ENCODE results near the gene HES4.
A peak's percentile ranks its signal among the peaks of the same experiment; 100 is the strongest.
"Not testable (repeated sequence)": the region's sequence is repeated elsewhere in the genome, so short reads cannot be mapped to it uniquely, and the experiment has no call there.

The HES4 gene

GRCh38 chr1:997993-998744 lies 1.7 kb downstream of the HES4 start:
- Histone ChIP-seq H3K27me3 (ENCODE audit: control insufficient read depth, insufficient read depth, low read length) (no peaks in the 10 kb centered on the region), H3K4me1 (ENCODE audit: control insufficient read depth, insufficient read depth, low read length) (no peaks in the 10 kb centered on the region), H3K9ac (ENCODE audit: low read length) (no peak overlapping the region), H3K36me3 (ENCODE audit: control insufficient read depth, insufficient read depth, low read length) (no peaks in the 10 kb centered on the region), H3K27ac (ENCODE audit: low read depth, low read length) (no peak overlapping the region), H3K4me3 (ENCODE audit: low read length) (peak overlapping the region; percentile 8)

- Histone ChIP-seq H3K9ac (ENCODE audit: low read length) (no peak overlapping the region), H3K27ac (ENCODE audit: low read depth, low read length) (no peak overlapping the region), H3K4me1 (ENCODE audit: control insufficient read depth, insufficient read depth, low read length) (no peaks in the 10 kb centered on the region), H3K27me3 (ENCODE audit: control insufficient read depth, insufficient read depth, low read length) (no peaks in the 10 kb centered on the region), H3K36me3 (ENCODE audit: control insufficient read depth, insufficient read depth, low read length) (no peaks in the 10 kb centered on the region), H3K4me3 (ENCODE audit: low read length) (no peak overlapping the region)
Measured at GRCh38 chr1:997713-997992, 2.2 kb downstream of the HES4 start.

GRCh38 chr1:996851-997712 lies 2.8 kb downstream of the HES4 start:
- H3K4me3 ChIP-seq (ENCODE audit: low read length): no peak overlapping the region
- H3K4me1 ChIP-seq (ENCODE audit: control insufficient read depth, insufficient read depth, low read length): no peaks in the 10 kb centered on the region
- no peak overlapping the region for H3K27ac ChIP-seq (ENCODE audit: low read depth, low read length)
- no peak overlapping the region for H3K9ac ChIP-seq (ENCODE audit: low read length)
- H3K27me3 ChIP-seq (ENCODE audit: control insufficient read depth, insufficient read depth, low read length): no peaks in the 10 kb centered on the region
- no peaks in the 10 kb centered on the region for H3K36me3 ChIP-seq (ENCODE audit: control insufficient read depth, insufficient read depth, low read length)

- Histone ChIP-seq H3K27me3 (ENCODE audit: control insufficient read depth, insufficient read depth, low read length) (no peaks in the 10 kb centered on the region), H3K4me1 (ENCODE audit: control insufficient read depth, insufficient read depth, low read length) (no peaks in the 10 kb centered on the region)
Measured at GRCh38 chr1:995665-996633, 3.9 kb downstream of the HES4 start.

GRCh38 chr1:994546-994945 lies 5.4 kb downstream of the HES4 start:
- H3K27me3 ChIP-seq (ENCODE audit: control insufficient read depth, insufficient read depth, low read length); H3K27ac ChIP-seq (ENCODE audit: low read depth, low read length); H3K36me3 ChIP-seq (ENCODE audit: control insufficient read depth, insufficient read depth, low read length): not testable (repeated sequence)

More at GRCh38 chr1:995665-996633, 3.9 kb downstream of the HES4 start:
- Histone ChIP-seq H3K4me3 (ENCODE audit: low read length) (no peak overlapping the region), H3K36me3 (ENCODE audit: control insufficient read depth, insufficient read depth, low read length) (no peaks in the 10 kb centered on the region), H3K9ac (ENCODE audit: low read length) (no peak overlapping the region), H3K27ac (ENCODE audit: low read depth, low read length) (no peak overlapping the region)

GRCh38 chr1:993379-993995 lies 6.4 kb downstream of the HES4 start:
- no peaks in the 10 kb centered on the region for H3K27me3 ChIP-seq (ENCODE audit: control insufficient read depth, insufficient read depth, low read length)
- H3K4me1 ChIP-seq (ENCODE audit: control insufficient read depth, insufficient read depth, low read length): no peaks in the 10 kb centered on the region

More at GRCh38 chr1:994546-994945, 5.4 kb downstream of the HES4 start:
- not testable (repeated sequence) for H3K4me3 ChIP-seq (ENCODE audit: low read length); H3K9ac ChIP-seq (ENCODE audit: low read length); H3K4me1 ChIP-seq (ENCODE audit: control insufficient read depth, insufficient read depth, low read length)

GRCh38 chr1:992362-992761 lies 7.5 kb downstream of the HES4 start:
- no peak overlapping the region for H3K4me3 ChIP-seq (ENCODE audit: low read length)
- H3K4me1 ChIP-seq (ENCODE audit: control insufficient read depth, insufficient read depth, low read length): no peaks in the 10 kb centered on the region
- no peaks in the 10 kb centered on the region for H3K27me3 ChIP-seq (ENCODE audit: control insufficient read depth, insufficient read depth, low read length)
- H3K9ac ChIP-seq (ENCODE audit: low read length): no peak overlapping the region
- H3K27ac ChIP-seq (ENCODE audit: low read depth, low read length): no peak overlapping the region
- no peaks in the 10 kb centered on the region for H3K36me3 ChIP-seq (ENCODE audit: control insufficient read depth, insufficient read depth, low read length)

More at GRCh38 chr1:993379-993995, 6.4 kb downstream of the HES4 start:
- no peak overlapping the region for H3K27ac ChIP-seq (ENCODE audit: low read depth, low read length)
- H3K36me3 ChIP-seq (ENCODE audit: control insufficient read depth, insufficient read depth, low read length): no peaks in the 10 kb centered on the region
- no peak overlapping the region for H3K4me3 ChIP-seq (ENCODE audit: low read length)
- H3K9ac ChIP-seq (ENCODE audit: low read length): no peak overlapping the region

GRCh38 chr1:991895-992294 lies 8.0 kb downstream of the HES4 start:
- no peak overlapping the region for H3K4me3 ChIP-seq (ENCODE audit: low read length)
- no peak overlapping the region for H3K27ac ChIP-seq (ENCODE audit: low read depth, low read length)
- no peaks in the 10 kb centered on the region for H3K36me3 ChIP-seq (ENCODE audit: control insufficient read depth, insufficient read depth, low read length)
- no peak overlapping the region for H3K9ac ChIP-seq (ENCODE audit: low read length)
- no peaks in the 10 kb centered on the region for H3K4me1 ChIP-seq (ENCODE audit: control insufficient read depth, insufficient read depth, low read length)
- H3K27me3 ChIP-seq (ENCODE audit: control insufficient read depth, insufficient read depth, low read length): no peaks in the 10 kb centered on the region

GRCh38 chr1:991275-991674 lies 8.6 kb downstream of the HES4 start:
- H3K4me3 ChIP-seq (ENCODE audit: low read length); H3K9ac ChIP-seq (ENCODE audit: low read length); H3K4me1 ChIP-seq (ENCODE audit: control insufficient read depth, insufficient read depth, low read length); H3K36me3 ChIP-seq (ENCODE audit: control insufficient read depth, insufficient read depth, low read length); H3K27ac ChIP-seq (ENCODE audit: low read depth, low read length); H3K27me3 ChIP-seq (ENCODE audit: control insufficient read depth, insufficient read depth, low read length): not testable (repeated sequence)

- not testable (repeated sequence) for H3K36me3 ChIP-seq (ENCODE audit: control insufficient read depth, insufficient read depth, low read length); H3K4me3 ChIP-seq (ENCODE audit: low read length); H3K9ac ChIP-seq (ENCODE audit: low read length); H3K4me1 ChIP-seq (ENCODE audit: control insufficient read depth, insufficient read depth, low read length); H3K27me3 ChIP-seq (ENCODE audit: control insufficient read depth, insufficient read depth, low read length); H3K27ac ChIP-seq (ENCODE audit: low read depth, low read length)
Measured at GRCh38 chr1:988061-988460, 11.8 kb downstream of the HES4 start.

GRCh38 chr1:985126-985525 lies 14.8 kb downstream of the HES4 start:
- Histone ChIP-seq H3K9ac (ENCODE audit: low read length) (no peak overlapping the region), H3K4me1 (ENCODE audit: control insufficient read depth, insufficient read depth, low read length) (no peaks in the 10 kb centered on the region), H3K36me3 (ENCODE audit: control insufficient read depth, insufficient read depth, low read length) (no peaks in the 10 kb centered on the region), H3K27me3 (ENCODE audit: control insufficient read depth, insufficient read depth, low read length) (peaks cover 3% of the 10 kb centered on the region), H3K27ac (ENCODE audit: low read depth, low read length) (no peak overlapping the region), H3K4me3 (ENCODE audit: low read length) (no peak overlapping the region)

- Histone ChIP-seq H3K4me3 (ENCODE audit: low read length) (no peak overlapping the region), H3K36me3 (ENCODE audit: control insufficient read depth, insufficient read depth, low read length) (no peaks in the 10 kb centered on the region), H3K4me1 (ENCODE audit: control insufficient read depth, insufficient read depth, low read length) (no peaks in the 10 kb centered on the region)
Measured at GRCh38 chr1:984476-984814, 15.5 kb downstream of the HES4 start.

More at GRCh38 chr1:984476-984814, 15.5 kb downstream of the HES4 start:
- H3K9ac ChIP-seq (ENCODE audit: low read length): no peak overlapping the region
- H3K27me3 ChIP-seq (ENCODE audit: control insufficient read depth, insufficient read depth, low read length): peaks cover 3% of the 10 kb centered on the region
- H3K27ac ChIP-seq (ENCODE audit: low read depth, low read length): no peak overlapping the region

All from rectal smooth muscle tissue (tissue), 1 donor.